ENCODE data around the gene PXMP4. TPM values are rescaled to one million over a fixed set of nuclear protein-coding genes. Genes with fewer than 3 reads are reported as not detected.

Gene PXMP4
- polyA plus RNA-seq, 1 donor from 2014 or later: 3.1 TPM

DNA sequence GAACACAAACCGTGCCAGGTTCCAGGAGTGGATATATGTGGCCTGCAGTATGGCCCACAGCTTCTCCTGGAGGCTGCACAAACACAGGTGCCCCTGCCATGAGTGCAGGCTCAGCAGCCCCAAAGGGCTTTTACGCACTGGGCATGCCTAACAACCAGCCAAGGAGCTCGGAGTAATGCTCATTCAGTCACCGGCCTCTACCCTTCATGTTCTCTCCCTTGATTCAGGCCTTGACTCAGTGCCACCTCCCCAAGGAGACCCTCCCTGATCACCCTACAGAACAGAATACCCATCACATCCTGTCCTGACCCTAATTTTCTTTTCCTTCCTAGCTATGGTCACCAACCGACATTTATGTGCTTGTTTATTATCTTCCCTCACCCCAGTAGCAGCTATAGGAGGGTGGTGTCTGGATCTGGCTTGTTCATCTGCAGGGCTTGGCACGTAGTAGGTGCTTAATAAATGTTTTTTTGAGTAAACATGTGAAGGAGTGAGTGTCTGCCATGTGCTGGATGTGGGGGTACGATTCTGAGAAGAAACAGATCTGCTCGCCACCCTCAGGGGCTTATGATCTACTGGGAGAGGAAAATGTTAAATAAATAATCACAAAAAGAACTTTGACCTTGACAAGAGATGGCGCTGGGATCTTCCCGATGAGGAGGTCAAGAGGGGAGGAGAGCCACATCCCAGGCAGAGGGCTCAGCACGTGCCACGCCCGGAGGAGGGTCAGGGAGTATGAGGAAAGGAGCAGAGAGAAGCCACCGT is 9.2 kb downstream of the PXMP4 start:
- Histone ChIP-seq H3K9me2 (ENCODE audit: insufficient read depth, low read length) (no peaks in the 10 kb centered on the region), H3F3A (ENCODE audit: insufficient read depth, low read length, poor library complexity, severe bottlenecking) (no peaks in the 10 kb centered on the region), H3K9me3 (ENCODE audit: low read length) (no peaks in the 10 kb centered on the region), H3K4me3 (ENCODE audit: low read length) (no peak overlapping the region), H3K36me3 (ENCODE audit: insufficient read depth, low read length) (no peaks in the 10 kb centered on the region), H3K9ac (ENCODE audit: low read length) (no peak overlapping the region), H3K79me2 (replicated peaks; ENCODE audit: insufficient read depth, low read length) (no peaks in the 10 kb centered on the region), H3K27ac (ENCODE audit: low read length) (no peak overlapping the region), H3K27me3 (ENCODE audit: insufficient read depth, low read depth, low read length) (no peaks in the 10 kb centered on the region), H2AFZ (ENCODE audit: low read depth, low read length) (no peak overlapping the region), H3K4me2 (ENCODE audit: low read length) (no peak overlapping the region), H4K20me1 (ENCODE audit: insufficient read depth) (no peaks in the 10 kb centered on the region)
- TF ChIP-seq EP300 (conservative IDR thresholded peaks at IDR 0.05; ENCODE audit: poor library complexity, severe bottlenecking) (no peak), MXI1 (conservative IDR thresholded peaks at IDR 0.05; ENCODE audit: poor library complexity, severe bottlenecking) (no peak), CTCF (IDR thresholded peaks at IDR 0.05; ENCODE audit: poor library complexity, severe bottlenecking) (no peak), REST (IDR thresholded peaks at IDR 0.05; ENCODE audit: borderline replicate concordance) (no peak), TAF1 (IDR thresholded peaks at IDR 0.05; ENCODE audit: low read depth) (no peak), EZH2 (IDR thresholded peaks at IDR 0.05; ENCODE audit: borderline replicate concordance, insufficient read depth, low read length, poor library complexity, severe bottlenecking) (no peak), RAD21 (conservative IDR thresholded peaks at IDR 0.05) (no peak)

DNA sequence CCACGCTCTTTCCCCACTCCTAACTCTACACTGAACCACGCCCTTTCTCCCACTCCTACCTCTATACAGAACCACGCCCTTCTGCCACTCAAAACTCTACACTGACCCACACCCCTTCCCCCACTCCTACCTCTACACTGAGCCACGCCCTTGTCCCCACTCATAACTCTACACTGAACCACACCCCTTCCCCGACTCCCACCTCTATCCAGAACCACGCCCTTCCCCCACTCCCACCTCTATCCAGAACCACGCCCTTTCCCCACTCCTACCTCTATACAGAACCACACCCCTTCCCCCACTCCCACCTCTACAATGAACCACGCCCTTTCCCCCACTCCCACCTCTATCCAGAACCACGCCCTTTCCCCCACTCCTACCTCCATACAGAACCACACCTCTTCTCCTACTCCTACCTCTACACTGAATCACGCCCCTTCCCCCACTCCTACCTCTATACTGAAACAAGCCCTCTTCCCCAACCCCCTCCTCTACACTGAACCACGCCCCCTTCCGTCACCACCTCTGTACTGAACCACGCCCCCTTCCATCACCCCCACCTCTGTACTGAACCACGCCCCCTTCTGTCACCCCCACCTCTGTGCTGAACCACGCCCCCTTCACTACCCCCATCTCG is 10.1 kb downstream of the PXMP4 start:
- H3K9ac ChIP-seq (ENCODE audit: low read length): no peak overlapping the region
- H2AFZ ChIP-seq (ENCODE audit: low read depth, low read length): no peak overlapping the region
- H3K9me2 ChIP-seq (ENCODE audit: insufficient read depth, low read length): no peaks in the 10 kb centered on the region
- no peaks in the 10 kb centered on the region for H3K79me2 ChIP-seq (replicated peaks; ENCODE audit: insufficient read depth, low read length)
- H4K20me1 ChIP-seq (ENCODE audit: insufficient read depth): no peaks in the 10 kb centered on the region
- H3F3A ChIP-seq (ENCODE audit: insufficient read depth, low read length, poor library complexity, severe bottlenecking): no peaks in the 10 kb centered on the region
- no peaks in the 10 kb centered on the region for H3K9me3 ChIP-seq (ENCODE audit: low read length)
- H3K4me2 ChIP-seq (ENCODE audit: low read length): no peak overlapping the region
- TF ChIP-seq MXI1 (conservative IDR thresholded peaks at IDR 0.05; ENCODE audit: poor library complexity, severe bottlenecking) (no peak), TAF1 (IDR thresholded peaks at IDR 0.05; ENCODE audit: low read depth) (no peak), CTCF (IDR thresholded peaks at IDR 0.05; ENCODE audit: poor library complexity, severe bottlenecking) (no peak), RAD21 (conservative IDR thresholded peaks at IDR 0.05) (no peak), EP300 (conservative IDR thresholded peaks at IDR 0.05; ENCODE audit: poor library complexity, severe bottlenecking) (no peak), REST (IDR thresholded peaks at IDR 0.05; ENCODE audit: borderline replicate concordance) (no peak), POLR2AphosphoS5 (IDR thresholded peaks at IDR 0.05) (no peak), SMC3 (conservative IDR thresholded peaks at IDR 0.05; ENCODE audit: poor library complexity) (no peak)
- no peak overlapping the region for H3K27ac ChIP-seq (ENCODE audit: low read length)
- no peaks in the 10 kb centered on the region for H3K36me3 ChIP-seq (ENCODE audit: insufficient read depth, low read length)
- H3K4me3 ChIP-seq (ENCODE audit: low read length): no peak overlapping the region
- no peaks in the 10 kb centered on the region for H3K27me3 ChIP-seq (ENCODE audit: insufficient read depth, low read depth, low read length)

Measured in neural cell (in vitro differentiated cells).